NCI-H2227 (cell line): ENCODE measurements around the gene ACOT11.

Experiments
- DNase-seq: peaks from one replicate; lab custom pipeline; 2025; ENCODE audit not compliant: unreplicated experiment; lab: John Stamatoyannopoulos, UW

Gene ACOT11

GRCh38 chr1:54559771-54560231 is 11.8 kb downstream of the ACOT11 start:
- DNase-seq = no peak

- DNase-seq = no peak
Observed at GRCh38 chr1:54564312-54565112, 16.5 kb downstream of the ACOT11 start.

GRCh38 chr1:54565113-54565501 is 17.1 kb downstream of the ACOT11 start:
- no peak for DNase-seq

- DNase-seq = no peak
Observed at GRCh38 chr1:54566438-54567141, 18.6 kb downstream of the ACOT11 start.

- no peak for DNase-seq
Observed at GRCh38 chr1:54567961-54568360, 19.9 kb downstream of the ACOT11 start.

- no peak for DNase-seq
Observed at GRCh38 chr1:54569339-54569738, 21.3 kb downstream of the ACOT11 start.

- DNase-seq = no peak
Observed at GRCh38 chr1:54570161-54570560, 22.1 kb downstream of the ACOT11 start.

- DNase-seq = no peak
Observed at GRCh38 chr1:54571326-54571725, 23.3 kb downstream of the ACOT11 start.

- no peak for DNase-seq
Observed at GRCh38 chr1:54571803-54572541, 23.9 kb downstream of the ACOT11 start.

GRCh38 chr1:54572542-54572850 is 24.5 kb downstream of the ACOT11 start:
- no peak for DNase-seq

- no peak for DNase-seq
Observed at GRCh38 chr1:54574158-54574778, 26.2 kb downstream of the ACOT11 start.

- no peak for DNase-seq
Observed at GRCh38 chr1:54575161-54575560, 27.1 kb downstream of the ACOT11 start.

- no peak for DNase-seq
Observed at GRCh38 chr1:54575605-54576290, 27.7 kb downstream of the ACOT11 start.

- DNase-seq = no peak
Observed at GRCh38 chr1:54577612-54578011, 29.6 kb downstream of the ACOT11 start.

GRCh38 chr1:54579337-54579781 is 31.3 kb downstream of the ACOT11 start:
- no peak for DNase-seq

- no peak for DNase-seq
Observed at GRCh38 chr1:54580856-54581550, 33.0 kb downstream of the ACOT11 start.

GRCh38 chr1:54581621-54582035 is 33.6 kb downstream of the ACOT11 start:
- DNase-seq = no peak

GRCh38 chr1:54582566-54583306 is 34.7 kb downstream of the ACOT11 start:
- DNase-seq = peak; percentile 80

GRCh38 chr1:54583307-54583686 is 35.3 kb downstream of the ACOT11 start:
- DNase-seq = no peak
